ENCODE results near the gene SMIM8. TPM values are rescaled to one million over a fixed set of nuclear protein-coding genes. Genes with fewer than 3 reads are reported as not detected.
A peak's percentile ranks its signal among the peaks of the same experiment; 100 is the strongest.

Gene SMIM8
- polyA plus RNA-seq (2011; rRNA removed) (1.2 and 3.0 TPM in 2 replicates), polyA minus RNA-seq (2011; rRNA and poly(A)+ RNA removed) (0.81 and 1.9 TPM in 2 replicates)

- Histone ChIP-seq H3K27me3 (ENCODE audit: control insufficient read depth, insufficient read depth, low read length) (no peaks in the 10 kb centered on the region), H3K36me3 (ENCODE audit: control insufficient read depth, insufficient read depth, low read length) (no peaks in the 10 kb centered on the region), H3K4me3 (ENCODE audit: low read depth, low read length) (peak within 1 kb of the TSS; percentile 81)
- POLR2A ChIA-PET = no interaction called here
- TF ChIP-seq, protein P1, sequence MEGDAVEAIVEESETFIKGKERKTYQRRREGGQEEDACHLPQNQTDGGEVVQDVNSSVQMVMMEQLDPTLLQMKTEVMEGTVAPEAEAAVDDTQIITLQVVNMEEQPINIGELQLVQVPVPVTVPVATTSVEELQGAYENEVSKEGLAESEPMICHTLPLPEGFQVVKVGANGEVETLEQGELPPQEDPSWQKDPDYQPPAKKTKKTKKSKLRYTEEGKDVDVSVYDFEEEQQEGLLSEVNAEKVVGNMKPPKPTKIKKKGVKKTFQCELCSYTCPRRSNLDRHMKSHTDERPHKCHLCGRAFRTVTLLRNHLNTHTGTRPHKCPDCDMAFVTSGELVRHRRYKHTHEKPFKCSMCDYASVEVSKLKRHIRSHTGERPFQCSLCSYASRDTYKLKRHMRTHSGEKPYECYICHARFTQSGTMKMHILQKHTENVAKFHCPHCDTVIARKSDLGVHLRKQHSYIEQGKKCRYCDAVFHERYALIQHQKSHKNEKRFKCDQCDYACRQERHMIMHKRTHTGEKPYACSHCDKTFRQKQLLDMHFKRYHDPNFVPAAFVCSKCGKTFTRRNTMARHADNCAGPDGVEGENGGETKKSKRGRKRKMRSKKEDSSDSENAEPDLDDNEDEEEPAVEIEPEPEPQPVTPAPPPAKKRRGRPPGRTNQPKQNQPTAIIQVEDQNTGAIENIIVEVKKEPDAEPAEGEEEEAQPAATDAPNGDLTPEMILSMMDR (IDR thresholded peaks at IDR 0.05; ENCODE audit: insufficient read depth, low read depth, low read length) = peak; percentile 77
- peak; percentile 4 for DNase-seq (ENCODE audit: low read depth)
- CTCF ChIA-PET = interaction anchor here (0.6 to 2.2 kb wide), 7 partner anchors 13 to 1181 kb away, joined by 3 to 9 read pairs (median 4); no protein-coding TSS in a partner anchor
Measured at GRCh38 chr6:87322304-87323212, at the start of gene SMIM8. Gene SMIM8, plus strand, starts transcription at chr6:87322588. Its CDS starts 14,444 bp downstream, at chr6:87337032.

DNA sequence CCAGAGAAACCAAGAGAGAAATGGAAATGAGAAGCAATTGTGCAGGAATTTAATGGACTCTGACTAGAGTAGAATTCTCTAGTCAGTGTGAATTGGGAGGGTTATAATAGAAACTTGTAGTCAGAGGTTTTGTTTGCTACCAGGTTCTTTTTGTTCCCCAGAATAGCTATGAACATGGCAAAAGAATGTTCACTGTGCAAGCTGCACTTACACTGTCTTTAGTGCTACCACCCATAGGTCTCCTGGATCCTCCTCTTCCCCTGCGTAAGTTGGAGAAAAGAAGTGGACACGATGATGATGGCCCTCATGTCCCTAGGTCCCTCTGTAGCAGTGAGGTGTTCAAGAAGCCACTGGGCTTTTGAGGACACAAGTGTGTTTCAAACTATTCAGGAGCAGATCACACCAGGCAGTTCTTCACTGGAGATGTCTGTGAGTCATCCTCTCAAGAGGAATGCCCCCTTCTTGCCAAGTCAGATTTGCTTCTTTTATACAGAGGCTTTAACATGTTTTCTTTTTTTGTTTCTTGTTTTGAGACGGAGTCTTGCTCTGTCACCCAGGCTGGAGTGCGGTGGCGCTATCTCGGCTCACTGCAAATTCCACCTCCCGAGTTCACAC lies 47.6 kb upstream of the SMIM8 start:
- H3K36me3 ChIP-seq (ENCODE audit: control insufficient read depth, insufficient read depth, low read length) = no peaks in the 10 kb centered on the region
- TF ChIP-seq, protein P1 (IDR thresholded peaks at IDR 0.05; ENCODE audit: insufficient read depth, low read depth, low read length) = no peak
- no peaks in the 10 kb centered on the region for H3K27me3 ChIP-seq (ENCODE audit: control insufficient read depth, insufficient read depth, low read length)
- H3K4me3 ChIP-seq (ENCODE audit: low read depth, low read length) = no peak overlapping the region
- POLR2A ChIA-PET = no interaction called here
- DNase-seq (ENCODE audit: low read depth) = peak; percentile 31
- CTCF ChIA-PET = no interaction called here

- no peak for DNase-seq (ENCODE audit: low read depth)
- H3K36me3 ChIP-seq (ENCODE audit: control insufficient read depth, insufficient read depth, low read length) = no peaks in the 10 kb centered on the region
- ChIA-PET POLR2A (no interaction called here), CTCF (interaction anchor here (0.7 to 1.7 kb wide), 2 partner anchors 9 to 10 kb away, joined by 3 read pairs; no protein-coding TSS in a partner anchor)
- no peaks in the 10 kb centered on the region for H3K27me3 ChIP-seq (ENCODE audit: control insufficient read depth, insufficient read depth, low read length)
- H3K4me3 ChIP-seq (ENCODE audit: low read depth, low read length) = no peak overlapping the region
- TF ChIP-seq, protein P1 (IDR thresholded peaks at IDR 0.05; ENCODE audit: insufficient read depth, low read depth, low read length) = no peak
Measured at GRCh38 chr6:87276624-87277023, 45.8 kb upstream of the SMIM8 start.

- POLR2A ChIA-PET = no interaction called here
- CTCF ChIA-PET = interaction anchor here (1.7 kb wide), 1 partner anchor 10 kb away, joined by 3 read pairs; no protein-coding TSS in a partner anchor
- no peak for DNase-seq (ENCODE audit: low read depth)
Measured at GRCh38 chr6:87277123-87277522, 45.3 kb upstream of the SMIM8 start.

More at GRCh38 chr6:87277123-87277522, 45.3 kb upstream of the SMIM8 start:
- TF ChIP-seq, protein P1 (IDR thresholded peaks at IDR 0.05; ENCODE audit: insufficient read depth, low read depth, low read length) = no peak
- Histone ChIP-seq H3K36me3 (ENCODE audit: control insufficient read depth, insufficient read depth, low read length) (no peaks in the 10 kb centered on the region), H3K4me3 (ENCODE audit: low read depth, low read length) (no peak overlapping the region), H3K27me3 (ENCODE audit: control insufficient read depth, insufficient read depth, low read length) (no peaks in the 10 kb centered on the region)
